GM12873 (cell line): Measurements from ENCODE around the gene TM6SF1.

ENCODE experiments used
- CTCF ChIP-seq: IDR thresholded peaks from 2 replicates; pipeline ENCODE4 v1.5.1; 2012; ENCODE audit warnings: low read depth, mild to moderate bottlenecking, moderate library complexity, low read length, control low read depth; ENCODE audit not compliant: insufficient read depth; ENCODE audit errors: missing control alignments

Gene TM6SF1

GRCh38 chr15:83081256-83082014 is 26.0 kb upstream of the TM6SF1 start:
- TF ChIP-seq CTCF, result no peak

GRCh38 chr15:83082730-83083386 is 24.6 kb upstream of the TM6SF1 start:
- no peak for TF ChIP-seq CTCF

GRCh38 chr15:83087576-83087975 is 19.9 kb upstream of the TM6SF1 start:
- TF ChIP-seq CTCF, result no peak

- TF ChIP-seq CTCF, result no peak
These were observed 18.6 kb upstream of the TM6SF1 start for GRCh38 chr15:83088876-83089275.

- TF ChIP-seq CTCF, result no peak
These were observed 17.0 kb upstream of the TM6SF1 start for GRCh38 chr15:83090465-83090864.

GRCh38 chr15:83092309-83092976 is 15.0 kb upstream of the TM6SF1 start:
- TF ChIP-seq CTCF, result no peak

GRCh38 chr15:83094583-83094982 is 12.9 kb upstream of the TM6SF1 start:
- TF ChIP-seq CTCF, result no peak
